GM21786 (cell line): ENCODE results near the gene RNFT2.
"Not testable (repeated sequence)": the region's sequence is repeated elsewhere in the genome, so short reads cannot be mapped to it uniquely, and the experiment has no call there.

ENCODE experiments used
- ATAC-seq: cut with Tn5 transposase; IDR thresholded peaks from one replicate; pipeline ENCODE4 v1.9.1; 2021; ENCODE audit not compliant: unreplicated experiment

Gene RNFT2

GRCh38 chr12:116742787-116743186 lies 4.7 kb downstream of the RNFT2 start:
- not testable (repeated sequence) for ATAC-seq

GRCh38 chr12:116744766-116745165 lies 6.7 kb downstream of the RNFT2 start:
- no peak for ATAC-seq

GRCh38 chr12:116745554-116745953 lies 7.4 kb downstream of the RNFT2 start:
- no peak for ATAC-seq

GRCh38 chr12:116749884-116750283 lies 11.8 kb downstream of the RNFT2 start:
- ATAC-seq = no peak

- no peak for ATAC-seq
Measured at GRCh38 chr12:116750298-116750697, 12.2 kb downstream of the RNFT2 start.

- ATAC-seq = not testable (repeated sequence)
Measured at GRCh38 chr12:116754097-116754496, 16.0 kb downstream of the RNFT2 start.

- ATAC-seq = not testable (repeated sequence)
Measured at GRCh38 chr12:116754783-116755182, 16.7 kb downstream of the RNFT2 start.

GRCh38 chr12:116759783-116760621 lies 21.9 kb downstream of the RNFT2 start:
- no peak for ATAC-seq

- no peak for ATAC-seq
Measured at GRCh38 chr12:116760622-116761020, 22.5 kb downstream of the RNFT2 start.

GRCh38 chr12:116761499-116761898 lies 23.4 kb downstream of the RNFT2 start:
- no peak for ATAC-seq

GRCh38 chr12:116765271-116765670 lies 27.2 kb downstream of the RNFT2 start:
- ATAC-seq = no peak

GRCh38 chr12:116766285-116766684 lies 28.2 kb downstream of the RNFT2 start:
- ATAC-seq = no peak

GRCh38 chr12:116766746-116767145 lies 28.6 kb downstream of the RNFT2 start:
- ATAC-seq = no peak

- ATAC-seq = no peak
Measured at GRCh38 chr12:116771651-116772050, 33.5 kb downstream of the RNFT2 start.

- ATAC-seq = no peak
Measured at GRCh38 chr12:116773276-116773731, 35.2 kb downstream of the RNFT2 start.

GRCh38 chr12:116774020-116774419 lies 35.9 kb downstream of the RNFT2 start:
- no peak for ATAC-seq

- ATAC-seq = no peak
Measured at GRCh38 chr12:116777245-116777644, 39.1 kb downstream of the RNFT2 start.

- ATAC-seq = no peak
Measured at GRCh38 chr12:116779597-116779996, 41.5 kb downstream of the RNFT2 start.

GRCh38 chr12:116780942-116781341 lies 42.8 kb downstream of the RNFT2 start:
- ATAC-seq = no peak

- no peak for ATAC-seq
Measured at GRCh38 chr12:116783525-116784237, 45.6 kb downstream of the RNFT2 start.

- ATAC-seq = no peak
Measured at GRCh38 chr12:116784238-116784612, 46.1 kb downstream of the RNFT2 start.

- ATAC-seq = not testable (repeated sequence)
Measured at GRCh38 chr12:116789562-116789961, 51.4 kb downstream of the RNFT2 start.
